ENCODE measurements around the gene NT5DC4.

The NT5DC4 gene

GRCh38 chr2:112784199-112785189 is 63.7 kb downstream of the NT5DC4 start, which contains the start of gene IL1A:
IL1A (minus strand) TSS chr2:112784493; CDS start chr2:112783770, 723 bp downstream.
- no peak for DNase-seq (ENCODE audit: low read depth in 3 of 3)

DNA sequence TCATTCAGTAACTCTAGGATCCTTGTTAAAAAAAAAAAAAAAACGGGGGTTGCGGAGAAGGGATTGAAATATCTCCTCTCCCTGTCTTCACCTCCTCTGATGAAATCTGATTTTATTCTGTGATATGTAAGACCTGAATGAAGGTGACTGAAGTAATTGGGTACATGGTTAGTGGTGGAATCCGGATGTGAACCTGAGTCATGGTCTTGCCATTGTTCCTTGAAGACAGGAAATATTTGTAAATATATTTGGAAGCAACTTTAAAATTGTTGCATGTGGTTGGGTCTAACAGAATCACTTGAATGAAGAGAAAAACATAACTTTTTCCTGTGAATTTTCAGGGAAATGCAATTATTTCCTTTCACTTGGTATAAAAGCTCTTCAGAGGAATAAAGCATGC is 66.5 kb downstream of the NT5DC4 start:
- no peak for DNase-seq (ENCODE audit: low read depth in 3 of 3)

GRCh38 chr2:112787729-112788393 is 67.0 kb downstream of the NT5DC4 start:
- DNase-seq (ENCODE audit: low read depth in 3 of 3): no peak

DNA sequence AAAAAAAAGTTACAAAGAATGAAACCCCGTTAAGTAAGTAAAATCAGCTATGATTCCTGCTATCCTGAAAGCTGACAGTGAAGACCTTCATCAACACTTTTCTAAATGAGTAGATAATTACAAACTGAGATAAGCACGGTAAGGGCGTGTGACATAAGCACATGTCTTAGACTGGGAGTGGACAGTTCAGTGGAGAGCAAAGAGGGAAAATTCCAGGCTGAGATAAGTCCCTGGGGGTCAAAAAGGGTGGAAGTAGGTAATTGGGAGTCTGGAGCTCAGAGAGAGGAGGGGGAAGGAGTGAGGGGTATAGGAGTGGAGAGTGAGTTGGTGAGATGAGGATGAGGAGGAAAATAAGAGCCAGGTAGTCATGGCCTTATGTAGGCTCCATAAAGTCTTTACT is 67.8 kb downstream of the NT5DC4 start:
- DNase-seq (ENCODE audit: low read depth in 3 of 3): no peak
